Adrenal gland (tissue), 5 donors: ENCODE results near the gene NRP1.

Experiments
- CTCF ChIP-seq, 6 experiments: fragments of 450-650 bp in 4 of 6; fragments of 200-600 bp in 2 of 6; sonication (generic) in 1 of 6; IDR thresholded peaks; 1 replicate in 5 of 6; 2 replicates in 1 of 6; pipeline versions ENCODE4 v1.5.1 to v1.8.0; 2016 to 2021; ENCODE audit warnings: antibody characterized with exemption in 6 of 6, mild to moderate bottlenecking in 2 of 6, moderate library complexity in 1 of 6
- POLR2A ChIP-seq, 2 donors: fragments of 450-650 bp; IDR thresholded peaks; one replicate each; pipeline ENCODE4 v1.6.1; 2017; ENCODE audit warnings: antibody characterized with exemption in 2 of 2, mild to moderate bottlenecking in 2 of 2, moderate library complexity in 1 of 2
- donor health status: DM: no; HTN: no; CAD: no.

- TF ChIP-seq POLR2A (IDR thresholded peaks at IDR 0.05) (no peak), CTCF (IDR thresholded peaks at IDR 0.05) (no peak)
These were observed 49.5 kb downstream of the NRP1 start for GRCh38 chr10:33284945-33285344.
